ENCODE data around the gene CCDC85B.
A peak's percentile ranks its signal among the peaks of the same experiment; 100 is the strongest.

Gene CCDC85B

GRCh38 chr11:65867284-65868071 lies 23.0 kb upstream of the CCDC85B start:
- peak overlapping the region; percentile 42 for H3K4me3 ChIP-seq (ENCODE audit: low read depth, low read length)
- DNase-seq (ENCODE audit: low read depth): peak; percentile 82
- no peak for TF ChIP-seq CTCF (IDR thresholded peaks at IDR 0.05; ENCODE audit: low read depth, low read length)
- TF ChIP-seq POLR2A (IDR thresholded peaks at IDR 0.05; ENCODE audit: extremely low read depth, insufficient read length): peak; percentile 73
- TF ChIP-seq MYC (IDR thresholded peaks at IDR 0.05; ENCODE audit: low read depth, low read length): 0 out of 2 replicates have a peak, but pooled peaks have one; percentile 36
- peak; percentile 18 for TF ChIP-seq MAX (IDR thresholded peaks at IDR 0.05; ENCODE audit: low read depth, low read length)

DNA sequence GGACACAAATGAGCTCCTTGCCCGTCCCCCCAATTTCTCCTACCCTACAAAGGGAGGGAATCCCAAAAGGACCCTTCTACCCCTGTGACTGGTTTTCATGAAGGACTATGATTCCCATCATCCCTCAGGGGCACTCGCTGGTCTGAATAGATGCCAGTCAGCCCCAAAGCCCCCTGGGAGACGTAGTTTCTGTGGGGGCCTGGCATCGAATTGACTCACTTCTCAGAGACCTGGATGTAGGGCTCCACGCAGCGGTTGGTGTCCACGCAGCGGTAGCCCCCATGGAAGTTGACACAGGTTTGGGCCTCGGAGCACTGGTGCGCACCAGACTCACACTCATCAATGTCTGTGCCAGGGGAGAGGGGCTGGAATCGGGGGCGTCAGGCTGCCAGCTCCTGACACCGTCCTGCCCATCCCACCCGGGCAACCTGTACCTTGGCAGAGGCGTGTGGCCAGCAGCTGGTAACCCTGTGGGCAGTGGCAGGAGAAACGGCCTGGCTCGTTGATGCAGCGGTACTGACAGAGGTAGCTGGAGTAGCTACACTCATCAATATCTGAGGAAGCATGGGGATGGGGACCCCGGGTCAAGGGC lies 22.3 kb upstream of the CCDC85B start:
- no peak overlapping the region for H3K4me3 ChIP-seq (ENCODE audit: low read depth, low read length)
- TF ChIP-seq CTCF (IDR thresholded peaks at IDR 0.05; ENCODE audit: low read depth, low read length) (no peak), MAX (IDR thresholded peaks at IDR 0.05; ENCODE audit: low read depth, low read length) (no peak)
- peak; percentile 65 for DNase-seq (ENCODE audit: low read depth)

- no peak overlapping the region for H3K4me3 ChIP-seq (ENCODE audit: low read depth, low read length)
- no peak for TF ChIP-seq POLR2A (IDR thresholded peaks at IDR 0.05; ENCODE audit: extremely low read depth, insufficient read length)
- no peak for TF ChIP-seq CTCF (IDR thresholded peaks at IDR 0.05; ENCODE audit: low read depth, low read length)
- no peak for TF ChIP-seq MYC (IDR thresholded peaks at IDR 0.05; ENCODE audit: low read depth, low read length)
- TF ChIP-seq MAX (IDR thresholded peaks at IDR 0.05; ENCODE audit: low read depth, low read length): no peak
- DNase-seq (ENCODE audit: low read depth): no peak
Observed at GRCh38 chr11:65868907-65869306, 21.6 kb upstream of the CCDC85B start.

DNA sequence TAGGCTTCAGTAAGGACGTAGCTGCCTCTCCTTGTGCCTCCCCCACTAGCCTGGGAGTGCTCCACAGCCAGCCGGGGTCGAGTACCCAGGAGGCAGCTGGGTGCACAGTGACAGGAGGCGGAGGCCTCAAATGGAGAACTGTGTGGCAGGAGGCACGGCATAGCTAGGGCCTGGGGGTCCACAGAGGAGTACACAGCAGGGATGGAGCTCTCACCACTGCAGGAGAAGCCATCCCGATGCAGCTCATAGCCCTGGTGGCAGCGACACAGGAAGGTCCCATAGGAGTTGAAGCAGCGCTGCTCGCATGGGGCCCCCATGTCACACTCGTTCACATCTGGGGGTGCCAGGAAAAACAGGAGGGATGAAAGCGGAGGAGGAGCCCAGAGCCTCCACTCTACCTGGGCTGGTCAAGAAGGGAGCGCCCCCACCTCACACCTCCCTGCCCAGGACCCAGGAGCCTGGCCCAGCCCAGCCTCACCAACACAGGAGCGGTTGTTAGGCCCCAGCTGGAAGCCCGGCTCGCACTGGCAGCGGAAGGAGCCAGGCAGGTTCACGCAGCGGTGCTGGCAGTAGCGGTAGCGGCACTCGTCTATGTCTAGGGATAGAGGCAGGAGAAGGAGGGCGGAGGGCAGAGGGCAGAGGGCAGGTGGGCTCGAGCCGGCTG lies 20.7 kb upstream of the CCDC85B start:
- TF ChIP-seq POLR2A (IDR thresholded peaks at IDR 0.05; ENCODE audit: extremely low read depth, insufficient read length) (no peak), MYC (IDR thresholded peaks at IDR 0.05; ENCODE audit: low read depth, low read length) (no peak), MAX (IDR thresholded peaks at IDR 0.05; ENCODE audit: low read depth, low read length) (no peak), CTCF (IDR thresholded peaks at IDR 0.05; ENCODE audit: low read depth, low read length) (no peak)
- no peak for DNase-seq (ENCODE audit: low read depth)
- H3K4me3 ChIP-seq (ENCODE audit: low read depth, low read length): no peak overlapping the region

DNA sequence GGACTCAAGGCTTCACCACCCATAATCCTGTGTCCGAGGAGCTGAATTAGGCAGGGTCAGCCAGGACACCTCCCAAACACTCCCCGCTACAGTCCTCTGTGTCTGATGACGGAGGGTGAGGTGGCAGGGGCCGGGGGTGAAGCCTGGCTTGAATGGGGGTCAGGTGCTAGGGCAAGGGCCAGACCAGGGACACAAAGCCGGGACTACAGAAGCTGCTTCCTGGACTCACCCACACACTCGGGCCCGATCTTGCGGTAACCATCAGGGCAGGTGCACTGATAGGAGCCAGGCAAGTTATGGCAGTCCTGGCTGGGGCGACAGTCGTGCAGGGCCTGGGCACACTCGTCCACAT lies 20.2 kb upstream of the CCDC85B start:
- no peak for TF ChIP-seq POLR2A (IDR thresholded peaks at IDR 0.05; ENCODE audit: extremely low read depth, insufficient read length)
- no peak for TF ChIP-seq MAX (IDR thresholded peaks at IDR 0.05; ENCODE audit: low read depth, low read length)
- TF ChIP-seq CTCF (IDR thresholded peaks at IDR 0.05; ENCODE audit: low read depth, low read length): no peak
- TF ChIP-seq MYC (IDR thresholded peaks at IDR 0.05; ENCODE audit: low read depth, low read length): no peak; the same call in 1 of the 2 replicates
- no peak for DNase-seq (ENCODE audit: low read depth)
- peak overlapping the region; percentile 25 for H3K4me3 ChIP-seq (ENCODE audit: low read depth, low read length)
